Psoas muscle (tissue), 8 donors: ENCODE data around the gene RARB. TPM values are rescaled to one million over a fixed set of nuclear protein-coding genes. Genes with fewer than 3 reads are reported as not detected.

Experiments used
- ATAC-seq, 4 donors: fragments of 200-7000 bp; cut with Tn5 transposase; one replicate each; pipeline ENCODE4 v1.9.1; 2020; ENCODE audit warnings: moderate library complexity in 3 of 4, mild to moderate bottlenecking in 2 of 4
- DNase-seq, 2 donors: peaks; one replicate each; pipeline ENCODE4 v3.0.0-alpha.2; 2020
- H3K27ac ChIP-seq: fragments of 200-600 bp; one replicate; pipeline ENCODE4 v1.8.0; 2022
- H3K27me3 ChIP-seq, 3 donors: fragments of 200-600 bp in 1 of 3; one replicate each; pipeline versions ENCODE4 v1.6.1 to v1.8.0; 2013 to 2022; ENCODE audit warnings: low read length in 2 of 3, mild to moderate bottlenecking in 2 of 3, moderate library complexity in 1 of 3; ENCODE audit not compliant: insufficient read depth in 3 of 3
- H3K36me3 ChIP-seq, 2 donors: fragments of 200-600 bp in 1 of 2; one replicate each; pipeline versions ENCODE4 v1.6.1 to v1.8.0; 2013 to 2022; ENCODE audit warnings: low read depth in 1 of 2, mild to moderate bottlenecking in 1 of 2, moderate library complexity in 1 of 2; ENCODE audit not compliant: insufficient read depth in 1 of 2
- H3K4me1 ChIP-seq: fragments of 200-600 bp; one replicate; pipeline ENCODE4 v1.8.0; 2022
- H3K4me3 ChIP-seq: fragments of 200-600 bp; one replicate; pipeline ENCODE4 v1.8.0; 2022; ENCODE audit warnings: mild to moderate bottlenecking
- H3K9me3 ChIP-seq: fragments of 200-600 bp; one replicate; pipeline ENCODE4 v1.8.0; 2022
- WGBS, 3 donors: extraction: QIAGEN DNeasy Blood & Tissue Kit; methylation state at CpG; one replicate each; pipeline versions ENCODE4 v1.1.6 to v1.1.7; 2013; 5-methylcytosine and 5-hydroxymethylcytosine counted together
- intact Hi-C, 2 donors: fragments of 100-400 bp; cut with DNase I; formaldehyde crosslinking; loops; one replicate each; pipeline versions ENCODE4 v1.11.0 to v1.14.2; 2022
- polyA plus RNA-seq, 3 donors: library from polyadenylated mRNA; stranded (reverse); fragments of 200-250 nt; gene quantifications; one replicate each; pipeline ENCODE4 v1.2.3, GENCODE V29; 2013
- total RNA-seq, 4 donors: library from RNA; stranded (reverse); fragmentation: NEBNext Ultra II Directional in 2 of 4; extraction: Animal tissue kit (Norgen Biotek cat#: 25700) in 2 of 4; gene quantifications; one replicate each; pipeline versions ENCODE4 v1.2.1 to v1.2.4, GENCODE V29; 2021 to 2023
- TF ChIP-seq, protein P1 (sequence below): fragments of 200-600 bp; IDR thresholded peaks from one replicate; pipeline ENCODE4 v1.8.0; 2022; ENCODE audit warnings: antibody characterized with exemption
- donor health status: healthy with polysubstance abuse.
- donor health status: DM: no; HTN: no; CAD: no; lungs with moderate emphysema.
- donor health status: Bipolar disorder and iron deficiency.
- donor health status: healthy.
- donor health status: DM: yes; HTN: yes; CAD: no.
- donor health status: DM: no; HTN: no; CAD: no.
- donor health status: DM: no; HTN: no; CAD: no.
- donor health status: DM: yes; HTN: yes; CAD: no.

RARB gene
- total and polyA plus RNA-seq, 7 donors = 1.1 to 5.4 (median 1.9) TPM

DNA sequence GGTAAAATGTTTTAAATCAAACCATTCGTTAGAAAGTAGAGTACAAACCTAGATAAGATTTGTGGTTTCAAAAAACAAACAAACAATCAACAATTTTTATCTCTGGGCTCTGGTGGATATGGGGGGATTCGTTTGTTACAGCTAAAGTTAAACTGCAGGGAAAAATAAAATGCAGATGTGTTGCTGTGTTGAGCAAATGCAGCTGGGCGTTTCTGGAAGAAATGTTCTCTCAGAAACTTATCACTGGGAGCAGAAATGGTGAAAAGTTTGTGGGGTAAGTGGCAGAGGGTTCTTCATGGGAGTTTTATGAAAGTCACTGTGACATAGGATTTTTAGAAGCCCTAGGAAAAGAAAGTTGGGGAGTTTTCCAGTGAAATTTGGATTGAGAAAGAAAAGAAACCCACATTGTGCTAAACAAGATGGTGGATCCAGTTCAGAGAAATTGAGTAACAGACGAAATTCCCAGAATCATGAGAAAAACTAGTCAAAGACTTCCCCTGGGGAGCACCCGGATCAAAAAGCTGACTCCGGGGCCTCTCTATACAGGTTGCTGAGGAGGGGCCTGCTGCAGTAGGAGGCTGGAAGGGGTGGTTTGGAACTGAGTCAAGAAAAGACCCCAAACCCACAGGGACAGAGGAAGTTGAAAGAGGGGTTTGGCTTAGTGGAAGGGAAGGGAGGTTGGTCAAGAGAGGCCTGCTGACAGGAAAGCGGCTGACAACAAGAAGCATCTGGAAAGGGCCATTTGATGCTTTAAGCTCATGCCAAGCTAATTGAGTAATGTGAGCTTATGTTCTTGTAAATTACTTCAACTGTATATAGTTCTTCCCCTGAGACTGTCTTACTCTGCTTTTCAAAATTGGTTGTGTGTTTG lies 108.7 kb downstream of the RARB start:
- intact Hi-C loops = no loop called here
- WGBS, 3 donors = 86 to 90% (median 88%) methylated on average over 7 of the region's 7 CpGs
- no peaks in the 10 kb centered on the region for H3K27me3 ChIP-seq
- peaks cover 8% of the 10 kb centered on the region for H3K9me3 ChIP-seq
- DNase-seq (no peak), ATAC-seq (peak; percentile 33 to 47 (median 37))
- H3K27ac ChIP-seq = peak overlapping the region; percentile 3
- no peaks in the 10 kb centered on the region for H3K4me1 ChIP-seq
- H3K36me3 ChIP-seq = peaks cover 0 to 3% of the 10 kb centered on the region in 2 donors
- TF ChIP-seq, protein P1, sequence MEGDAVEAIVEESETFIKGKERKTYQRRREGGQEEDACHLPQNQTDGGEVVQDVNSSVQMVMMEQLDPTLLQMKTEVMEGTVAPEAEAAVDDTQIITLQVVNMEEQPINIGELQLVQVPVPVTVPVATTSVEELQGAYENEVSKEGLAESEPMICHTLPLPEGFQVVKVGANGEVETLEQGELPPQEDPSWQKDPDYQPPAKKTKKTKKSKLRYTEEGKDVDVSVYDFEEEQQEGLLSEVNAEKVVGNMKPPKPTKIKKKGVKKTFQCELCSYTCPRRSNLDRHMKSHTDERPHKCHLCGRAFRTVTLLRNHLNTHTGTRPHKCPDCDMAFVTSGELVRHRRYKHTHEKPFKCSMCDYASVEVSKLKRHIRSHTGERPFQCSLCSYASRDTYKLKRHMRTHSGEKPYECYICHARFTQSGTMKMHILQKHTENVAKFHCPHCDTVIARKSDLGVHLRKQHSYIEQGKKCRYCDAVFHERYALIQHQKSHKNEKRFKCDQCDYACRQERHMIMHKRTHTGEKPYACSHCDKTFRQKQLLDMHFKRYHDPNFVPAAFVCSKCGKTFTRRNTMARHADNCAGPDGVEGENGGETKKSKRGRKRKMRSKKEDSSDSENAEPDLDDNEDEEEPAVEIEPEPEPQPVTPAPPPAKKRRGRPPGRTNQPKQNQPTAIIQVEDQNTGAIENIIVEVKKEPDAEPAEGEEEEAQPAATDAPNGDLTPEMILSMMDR = no peak
- H3K4me3 ChIP-seq = no peak overlapping the region

DNA sequence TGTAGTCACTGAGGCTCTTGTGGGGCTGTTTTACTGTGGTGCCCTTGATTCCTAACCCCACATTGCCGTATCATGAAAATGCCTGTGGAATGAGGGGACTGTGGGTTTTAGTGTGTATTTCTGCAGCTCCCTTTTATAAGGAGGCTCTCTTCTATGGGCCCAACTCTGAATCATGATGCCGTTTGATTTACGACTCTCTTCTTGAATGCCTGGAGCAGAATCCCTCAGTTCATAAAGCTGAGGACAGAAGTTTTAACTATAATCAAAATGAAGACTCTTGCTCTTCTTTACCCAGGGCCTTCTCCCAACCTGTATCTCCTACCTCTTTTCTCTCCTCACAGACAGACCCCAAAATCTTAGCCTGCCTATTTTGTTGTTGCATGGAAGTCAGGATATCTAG lies 109.5 kb downstream of the RARB start:
- no peak overlapping the region for H3K27ac ChIP-seq
- intact Hi-C loops = no loop called here
- TF ChIP-seq, protein P1 = no peak
- peaks cover 0 to 2% of the 10 kb centered on the region in 2 donors for H3K36me3 ChIP-seq
- no peak for DNase-seq
- peaks cover 5% of the 10 kb centered on the region for H3K9me3 ChIP-seq
- no peak for ATAC-seq
- WGBS, 3 donors = 92 to 95% (median 92%) methylated on average over 3 of the region's 3 CpGs
- no peaks in the 10 kb centered on the region for H3K27me3 ChIP-seq
- peaks cover 4% of the 10 kb centered on the region for H3K4me1 ChIP-seq
- H3K4me3 ChIP-seq = no peak overlapping the region

DNA sequence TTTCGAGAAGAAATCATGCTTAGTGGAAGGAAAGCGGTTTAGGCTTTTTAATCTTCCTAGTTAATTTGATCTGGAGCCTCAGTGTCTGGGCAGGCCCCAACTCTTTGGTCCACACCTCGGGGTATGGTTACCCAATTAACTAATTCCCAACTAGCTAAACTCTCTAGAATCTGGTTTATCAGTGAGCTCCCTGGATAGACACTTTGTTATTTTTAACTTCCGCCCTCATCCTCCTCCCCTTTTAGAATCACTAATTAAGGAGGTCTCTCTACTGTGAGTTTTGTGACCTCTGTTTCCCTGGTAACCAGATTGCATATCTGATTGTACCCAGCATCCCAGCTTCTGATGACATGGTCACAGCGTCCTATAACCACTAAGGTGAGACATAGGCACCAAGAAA lies 112.2 kb downstream of the RARB start:
- ATAC-seq = no peak
- DNase-seq = no peak
- 77 to 92% (median 89%) methylated on average over 5 of the region's 5 CpGs for WGBS, 3 donors
- TF ChIP-seq, protein P1 = no peak
- Histone ChIP-seq H3K4me1 (peaks cover 4% of the 10 kb centered on the region), H3K27me3 (no peaks in the 10 kb centered on the region), H3K9me3 (no peaks in the 10 kb centered on the region), H3K36me3 (no peaks in the 10 kb centered on the region), H3K4me3 (no peak overlapping the region), H3K27ac (no peak overlapping the region)
- intact Hi-C loops = no loop called here

DNA sequence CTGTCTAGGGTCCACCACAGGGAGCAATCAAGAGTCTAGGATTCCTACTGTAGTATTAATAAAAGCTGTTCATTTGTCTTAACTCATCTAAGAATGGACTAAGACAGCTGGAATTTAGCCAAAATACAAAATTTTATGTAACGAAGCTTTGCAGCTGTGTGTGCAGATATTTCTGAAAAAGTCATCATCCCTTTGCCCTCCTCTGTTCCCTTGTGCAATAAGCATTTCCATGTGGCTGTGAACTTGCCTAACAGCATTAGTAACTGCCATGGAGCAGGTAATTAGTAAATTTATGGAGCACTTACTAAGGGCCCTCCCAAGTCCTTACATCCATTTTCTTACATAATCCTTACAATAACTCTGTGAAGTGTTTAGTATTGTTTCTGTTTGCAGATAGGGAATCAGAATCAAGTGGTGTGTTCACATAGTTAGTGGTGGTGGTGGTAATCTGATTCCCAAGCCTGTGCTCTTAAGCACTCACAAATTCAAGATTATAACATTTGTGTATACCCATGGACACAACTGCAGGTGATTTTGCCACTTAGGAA lies 114.5 kb downstream of the RARB start:
- Histone ChIP-seq H3K4me1 (peaks cover 4% of the 10 kb centered on the region), H3K4me3 (no peak overlapping the region), H3K27me3 (no peaks in the 10 kb centered on the region), H3K36me3 (no peaks in the 10 kb centered on the region), H3K27ac (no peak overlapping the region), H3K9me3 (no peaks in the 10 kb centered on the region)
- intact Hi-C loops = no loop called here
- TF ChIP-seq, protein P1 = no peak
- ATAC-seq = peak in 2 of 4 donors; percentile 39 to 46
- 22% methylated on average over 1 of the region's 1 CpG for WGBS, 3 donors
- DNase-seq = no peak
